CD1c-positive myeloid dendritic cell (primary cell): ENCODE results near the gene TRIM52.

Experiments
- DNase-seq: peaks from one replicate; pipeline ENCODE4 v3.0.0-alpha.2; 2016; ENCODE audit errors: extremely low spot score

TRIM52 gene

GRCh38 chr5:181258576-181258975, 2.4 kb downstream of the TRIM52 start:
- DNase-seq: no peak

- no peak for DNase-seq
Observed at GRCh38 chr5:181255836-181256578, 4.9 kb downstream of the TRIM52 start.

GRCh38 chr5:181255276-181255675, 5.7 kb downstream of the TRIM52 start:
- no peak for DNase-seq

- no peak for DNase-seq
Observed at GRCh38 chr5:181248277-181248676, 12.7 kb downstream of the TRIM52 start.

GRCh38 chr5:181246276-181247049, 14.5 kb downstream of the TRIM52 start:
- peak; percentile 97 for DNase-seq

GRCh38 chr5:181245427-181246275, 15.3 kb downstream of the TRIM52 start:
- no peak for DNase-seq

- peak; percentile 94 for DNase-seq
Observed at GRCh38 chr5:181243564-181244343, 17.2 kb downstream of the TRIM52 start, which contains the start of gene RACK1. Gene RACK1 (minus strand): TSS chr5:181243906. CDS start chr5:181243800, 106 bp downstream.

- DNase-seq: peak; percentile 40
Observed at GRCh38 chr5:181243018-181243563, 17.9 kb downstream of the TRIM52 start.

GRCh38 chr5:181242031-181242451, 18.9 kb downstream of the TRIM52 start:
- no peak for DNase-seq

- DNase-seq: peak; percentile 47
Observed at GRCh38 chr5:181241393-181241975, 19.5 kb downstream of the TRIM52 start.

GRCh38 chr5:181239062-181239663, 21.8 kb downstream of the TRIM52 start:
- no peak for DNase-seq

- DNase-seq: no peak
Observed at GRCh38 chr5:181237729-181238385, 23.1 kb downstream of the TRIM52 start.

- DNase-seq: no peak
Observed at GRCh38 chr5:181236954-181237641, 23.8 kb downstream of the TRIM52 start.

GRCh38 chr5:181236471-181236870, 24.5 kb downstream of the TRIM52 start:
- DNase-seq: no peak

GRCh38 chr5:181235689-181236366, 25.1 kb downstream of the TRIM52 start:
- DNase-seq: no peak

- no peak for DNase-seq
Observed at GRCh38 chr5:181235323-181235688, 25.6 kb downstream of the TRIM52 start.

- no peak for DNase-seq
Observed at GRCh38 chr5:181234455-181235306, 26.3 kb downstream of the TRIM52 start.
